ENCODE results near the gene SEPTIN3.

Gene SEPTIN3

GRCh38 chr22:42007922-42008321 is 38.7 kb downstream of the SEPTIN3 start:
- no peak for TF ChIP-seq Cebpa-rat (IDR thresholded peaks at IDR 0.05)
- Histone ChIP-seq H3K4me2 (no peak overlapping the region), H3K9ac (no peak overlapping the region), H3K4me3 (no peak overlapping the region), H3K36me3 (no peaks in the 10 kb centered on the region), H4K20me1 (no peaks in the 10 kb centered on the region), H3K27me3 (no peaks in the 10 kb centered on the region), H3K4me1 (no peaks in the 10 kb centered on the region), H3K27ac (no peak overlapping the region), H3K9me3 (peaks cover 41% of the 10 kb centered on the region)

- Histone ChIP-seq H3K36me3 (no peaks in the 10 kb centered on the region), H3K9me3 (peaks cover 37% of the 10 kb centered on the region), H3K4me2 (no peak overlapping the region), H3K4me3 (no peak overlapping the region), H3K27me3 (no peaks in the 10 kb centered on the region), H3K4me1 (no peaks in the 10 kb centered on the region), H3K27ac (no peak overlapping the region), H3K9ac (no peak overlapping the region), H4K20me1 (no peaks in the 10 kb centered on the region)
- TF ChIP-seq Cebpa-rat (IDR thresholded peaks at IDR 0.05), result no peak
Measured at GRCh38 chr22:42010778-42011177, 41.5 kb downstream of the SEPTIN3 start.

- no peak overlapping the region for H3K4me2 ChIP-seq
- TF ChIP-seq Cebpa-rat (IDR thresholded peaks at IDR 0.05), result no peak
- H3K36me3 ChIP-seq, result no peaks in the 10 kb centered on the region
- H3K4me3 ChIP-seq, result no peak overlapping the region
- no peaks in the 10 kb centered on the region for H4K20me1 ChIP-seq
- H3K27me3 ChIP-seq, result no peaks in the 10 kb centered on the region
- no peak overlapping the region for H3K27ac ChIP-seq
- no peak overlapping the region for H3K9ac ChIP-seq
- no peaks in the 10 kb centered on the region for H3K4me1 ChIP-seq
- peaks cover 35% of the 10 kb centered on the region for H3K9me3 ChIP-seq
Measured at GRCh38 chr22:42013385-42013784, 44.1 kb downstream of the SEPTIN3 start.

GRCh38 chr22:42016111-42016510 is 46.9 kb downstream of the SEPTIN3 start:
- no peaks in the 10 kb centered on the region for H4K20me1 ChIP-seq
- no peak overlapping the region for H3K4me3 ChIP-seq
- no peak for TF ChIP-seq Cebpa-rat (IDR thresholded peaks at IDR 0.05)
- no peak overlapping the region for H3K4me2 ChIP-seq
- no peak overlapping the region for H3K9ac ChIP-seq
- no peak overlapping the region for H3K27ac ChIP-seq
- no peaks in the 10 kb centered on the region for H3K27me3 ChIP-seq
- no peaks in the 10 kb centered on the region for H3K36me3 ChIP-seq
- peaks cover 8% of the 10 kb centered on the region for H3K9me3 ChIP-seq
- H3K4me1 ChIP-seq, result no peaks in the 10 kb centered on the region

GRCh38 chr22:42018224-42018623 is 49.0 kb downstream of the SEPTIN3 start:
- Histone ChIP-seq H3K9me3 (no peaks in the 10 kb centered on the region), H3K9ac (no peak overlapping the region), H3K27ac (no peak overlapping the region), H3K4me1 (no peaks in the 10 kb centered on the region), H3K4me3 (no peak overlapping the region), H3K36me3 (no peaks in the 10 kb centered on the region), H3K4me2 (no peak overlapping the region), H4K20me1 (no peaks in the 10 kb centered on the region), H3K27me3 (no peaks in the 10 kb centered on the region)
- TF ChIP-seq Cebpa-rat (IDR thresholded peaks at IDR 0.05), result no peak
